Activated T-cell treated with anti-CD3 and anti-CD28 coated beads for 24 hours (primary cell): ENCODE measurements around the gene RNLS.

Experiments
- DNase-seq: peaks from one replicate; pipeline ENCODE4 v3.0.0-alpha.2; 2020; ENCODE audit warnings: low read depth

RNLS gene

DNA sequence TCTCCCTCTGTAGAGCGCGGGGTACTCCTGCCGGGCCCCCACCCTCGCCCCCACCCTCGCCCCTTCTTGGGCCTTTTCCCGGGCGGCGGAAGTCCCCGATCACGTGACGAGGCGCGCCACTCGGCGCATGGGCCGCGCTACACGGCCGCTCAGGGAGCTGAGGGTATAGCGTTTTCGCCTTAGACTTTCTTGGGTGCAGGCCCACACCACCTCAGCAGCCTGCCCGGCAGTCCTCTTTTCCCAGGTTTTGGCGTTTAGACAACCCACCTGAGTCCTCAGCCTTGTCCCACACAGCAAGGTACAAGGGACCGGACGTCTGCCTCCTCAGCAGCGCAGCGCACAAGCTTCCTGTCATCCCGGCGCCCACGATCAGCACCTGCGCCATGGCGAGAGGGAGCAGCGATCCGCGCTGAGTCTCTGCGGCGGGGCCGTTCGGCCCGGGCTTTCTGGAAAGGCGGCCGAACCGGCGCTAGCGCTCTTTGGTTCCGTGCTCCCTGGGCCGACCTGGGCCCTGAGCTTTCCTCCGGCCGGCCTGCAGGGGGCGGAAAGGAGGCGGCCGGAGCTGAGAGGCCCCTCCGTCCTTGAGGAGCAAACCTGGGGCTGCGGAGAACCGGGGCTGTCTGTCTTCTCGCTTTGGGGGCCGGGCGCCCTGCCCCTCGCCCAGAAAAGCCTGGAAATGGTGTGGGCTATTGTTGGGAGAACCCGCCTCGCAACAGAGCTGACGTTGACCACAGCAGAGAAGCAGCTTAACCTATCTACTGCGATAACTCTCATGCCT lies at the start of gene RNLS:
Gene RNLS (minus strand): TSS at position 513 of the 778 bp plus-strand sequence.
- peak; percentile 65 for DNase-seq

DNA sequence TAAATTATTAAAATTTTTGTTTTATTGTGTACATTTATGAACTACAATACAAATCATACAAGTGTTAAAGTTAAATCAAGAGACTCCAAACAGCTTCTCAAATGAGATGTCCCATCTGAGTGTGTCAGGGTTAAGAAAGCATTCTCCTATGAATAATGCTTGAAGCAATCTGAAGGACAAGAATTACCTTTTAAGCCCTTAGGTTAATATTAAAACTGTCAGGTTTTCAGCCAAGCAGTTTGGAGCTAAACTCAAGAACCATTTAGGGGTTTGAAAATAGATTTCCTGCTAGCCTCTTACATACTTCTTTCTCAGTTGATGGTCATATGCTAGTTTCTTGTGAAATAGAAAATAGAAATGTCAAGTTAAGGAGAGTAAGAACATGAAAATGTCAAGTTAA lies 41.7 kb upstream of the RNLS start:
- no peak for DNase-seq

DNA sequence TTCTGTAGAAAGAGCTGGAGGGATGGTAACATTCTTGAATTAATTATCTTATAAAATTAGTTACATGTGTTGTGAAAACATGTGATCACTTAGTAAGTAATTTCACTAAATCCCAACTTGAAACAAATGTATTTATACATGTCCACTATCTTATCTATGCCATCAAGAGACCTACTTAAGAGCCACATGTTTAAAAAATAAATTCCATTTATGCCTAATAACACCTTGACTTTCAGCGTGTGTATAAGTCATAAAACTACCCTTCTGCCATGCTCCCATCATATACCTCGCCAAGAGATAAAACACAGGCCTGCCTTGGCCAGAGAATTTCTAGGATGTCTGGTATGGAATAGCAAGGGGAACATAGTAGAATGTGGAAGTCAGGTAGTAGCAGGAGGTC lies 40.7 kb upstream of the RNLS start:
- no peak for DNase-seq

DNA sequence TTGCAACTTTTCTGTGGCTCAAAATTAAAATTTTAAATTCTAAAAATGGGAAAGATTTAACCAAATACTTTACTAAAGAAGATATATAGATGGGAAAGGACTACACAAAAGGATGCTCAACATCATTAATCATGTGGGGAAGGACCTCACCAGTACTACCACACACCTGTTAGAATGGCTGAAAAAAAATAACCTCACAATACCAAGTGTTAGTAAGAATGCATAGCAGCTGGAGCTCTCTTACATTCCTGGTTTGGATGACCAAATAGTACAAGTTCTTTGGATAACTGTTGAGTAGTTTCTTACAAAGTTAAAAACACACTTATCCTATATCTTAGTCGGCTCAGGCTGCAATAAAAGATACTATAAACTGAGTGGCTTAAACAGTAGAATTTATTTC lies 37.3 kb upstream of the RNLS start:
- no peak for DNase-seq

DNA sequence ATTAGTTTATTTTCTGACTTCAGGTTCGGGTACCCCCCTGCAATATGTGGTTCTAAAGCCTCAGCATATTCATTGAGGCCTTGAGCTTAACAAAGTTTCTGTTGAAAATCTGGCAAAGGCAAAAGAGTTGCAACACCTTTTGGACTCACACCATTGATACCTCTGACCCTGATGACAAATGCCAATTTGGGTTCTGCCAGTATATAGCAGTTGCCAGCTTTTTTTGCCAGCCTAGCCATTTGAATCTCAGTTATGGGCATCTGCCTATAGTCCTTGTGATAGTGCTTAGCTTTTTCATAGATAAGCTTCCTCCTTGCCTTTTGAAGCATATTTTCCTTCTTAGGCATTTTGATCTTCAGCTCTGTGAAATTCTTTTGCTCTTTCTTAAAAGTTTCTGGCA lies 35.4 kb upstream of the RNLS start:
- DNase-seq = no peak

DNA sequence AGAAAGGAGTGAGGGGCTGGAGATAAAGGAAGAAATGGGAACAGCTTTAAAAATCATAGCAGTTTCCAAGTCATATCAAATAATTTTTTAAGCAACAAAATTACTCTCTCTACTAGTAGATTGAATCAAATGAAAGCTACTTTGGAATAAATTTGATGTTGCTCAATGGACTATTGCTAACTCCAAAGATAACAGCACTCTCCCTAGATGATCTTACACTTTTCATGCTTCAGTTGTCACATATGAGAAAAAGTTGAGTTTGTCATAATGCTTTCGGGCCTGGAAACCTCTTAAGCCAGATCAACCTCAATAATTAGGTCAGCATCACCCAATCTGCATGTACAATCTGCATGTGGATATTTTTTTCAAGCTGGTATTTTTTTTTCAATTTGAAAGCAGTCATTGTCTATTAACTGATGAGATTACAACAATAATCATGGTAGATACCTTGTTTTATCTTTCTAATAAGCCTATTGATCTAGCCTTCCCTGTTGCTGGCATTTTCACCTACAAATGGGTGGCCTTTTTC lies 34.7 kb upstream of the RNLS start:
- no peak for DNase-seq

DNA sequence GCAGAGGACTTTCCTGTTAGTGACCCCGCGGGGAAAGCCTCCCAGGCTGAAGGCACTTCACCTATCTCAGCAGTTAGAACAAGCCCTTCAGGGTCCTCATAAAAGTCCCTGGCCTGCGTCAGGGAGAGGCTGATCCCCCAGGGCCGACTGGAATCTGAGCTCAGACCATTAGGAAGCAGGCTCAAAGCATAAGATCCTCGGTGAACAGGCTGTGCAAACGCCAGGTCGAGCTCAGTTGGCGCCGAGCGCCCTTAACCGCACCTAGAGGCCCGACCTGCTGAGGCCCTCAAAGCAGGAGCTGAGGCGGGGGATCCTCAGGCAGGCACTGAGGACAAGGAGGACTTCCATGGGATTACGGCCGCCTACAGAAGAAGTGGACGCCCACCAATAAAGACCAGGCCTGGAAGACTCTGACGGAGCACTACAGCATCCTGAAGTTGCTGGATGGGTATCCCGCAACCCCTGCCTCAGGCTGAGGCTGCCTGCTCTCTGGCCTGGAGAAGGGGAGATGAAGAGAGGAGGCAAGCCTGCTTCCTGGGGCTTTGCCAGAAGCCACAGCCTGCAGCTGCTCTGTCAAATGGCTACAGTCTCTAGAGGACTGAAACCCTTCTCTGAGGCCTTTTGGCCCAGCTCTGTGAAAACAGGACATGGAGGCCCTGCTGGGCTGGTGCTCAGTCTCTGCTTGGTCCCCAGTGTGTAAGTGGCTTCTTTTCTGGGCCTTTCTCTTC lies 33.3 kb upstream of the RNLS start:
- DNase-seq = no peak

DNA sequence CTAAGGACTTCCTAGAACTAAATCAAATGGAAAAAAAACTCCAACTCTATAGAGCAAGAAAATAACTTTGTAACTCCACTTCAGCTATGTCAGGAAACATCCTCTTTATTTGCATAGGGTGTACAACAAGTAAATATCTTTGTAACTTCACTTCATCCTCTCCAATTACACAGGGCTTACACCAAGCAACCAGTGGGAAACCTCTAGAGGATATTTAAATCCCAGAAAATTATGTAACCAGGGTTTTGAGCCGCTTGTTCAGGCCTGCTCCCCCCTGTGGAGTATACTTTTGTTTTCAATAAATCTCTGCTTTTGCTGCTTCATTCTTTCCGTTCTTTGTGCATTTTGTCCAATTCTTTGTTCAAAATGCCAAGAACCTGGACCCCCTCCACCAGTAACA lies 25.7 kb upstream of the RNLS start:
- no peak for DNase-seq

DNA sequence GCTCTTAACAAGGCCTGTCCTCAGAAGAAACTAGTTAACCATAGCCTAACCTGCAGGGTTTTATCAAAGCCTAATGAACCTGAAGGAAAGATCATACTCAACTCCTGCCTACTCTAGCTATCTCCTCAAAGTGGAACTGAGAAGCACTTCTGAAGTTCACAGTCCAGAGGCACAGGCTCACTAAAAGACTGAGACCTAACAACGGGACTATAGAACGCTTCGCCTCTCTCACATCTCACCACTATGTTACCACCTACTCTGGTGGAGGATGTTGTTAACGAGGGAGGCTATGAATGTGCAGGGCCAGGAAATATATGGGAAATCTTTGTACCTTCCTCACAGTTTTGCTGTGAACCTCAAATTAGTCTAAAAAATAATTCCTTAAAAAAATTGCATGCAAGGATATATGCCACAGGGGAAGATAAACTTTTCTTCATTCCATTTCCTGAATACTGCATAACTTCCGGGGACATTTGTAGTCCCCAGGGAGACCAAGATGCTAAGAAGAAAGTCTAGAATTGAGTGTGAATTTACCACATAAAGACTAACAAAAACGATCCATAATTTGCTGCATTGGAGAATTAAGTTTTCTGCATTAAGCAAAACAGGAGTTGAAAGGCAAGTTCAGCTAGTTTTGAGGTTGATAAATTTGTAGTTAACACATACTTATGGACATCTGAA lies 25.1 kb upstream of the RNLS start:
- DNase-seq = no peak

DNA sequence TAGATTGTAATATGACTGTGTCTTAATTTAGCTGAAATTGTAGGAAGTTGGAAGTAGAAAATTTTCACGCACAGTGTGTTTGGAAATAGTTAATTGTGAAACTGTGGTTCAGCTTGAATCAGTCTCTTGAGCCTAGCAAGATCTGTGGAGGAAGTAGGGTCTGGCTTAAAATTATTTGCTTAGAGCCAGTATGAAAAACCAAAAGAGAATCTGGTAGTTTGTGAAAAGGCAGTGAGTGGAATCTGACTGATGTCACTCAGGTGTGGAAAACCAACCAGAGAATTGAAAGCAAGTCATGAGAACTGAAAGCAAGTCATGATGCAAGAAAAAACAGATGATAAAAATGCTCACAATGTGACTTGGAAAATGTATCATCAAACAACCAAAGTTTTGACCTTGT lies 14.9 kb upstream of the RNLS start:
- no peak for DNase-seq

DNA sequence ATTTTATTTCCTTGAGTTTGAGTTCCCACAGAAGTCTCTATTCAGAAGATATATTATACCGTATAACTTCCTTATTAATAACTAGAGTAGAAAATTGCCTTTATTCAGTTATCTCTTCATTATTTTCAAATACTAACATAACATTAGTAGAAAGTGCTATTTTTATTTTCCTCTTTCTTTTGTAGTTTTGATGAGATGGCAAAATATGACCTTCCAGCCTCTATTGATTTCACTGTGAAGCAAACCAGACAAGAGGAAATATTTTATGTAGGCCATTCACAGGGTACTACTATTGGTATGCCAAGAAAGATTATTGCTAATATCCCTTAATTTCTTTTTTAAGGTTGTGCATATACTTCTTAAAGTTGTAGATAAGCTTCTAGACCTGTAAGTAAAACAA lies 11.4 kb upstream of the RNLS start:
- no peak for DNase-seq

DNA sequence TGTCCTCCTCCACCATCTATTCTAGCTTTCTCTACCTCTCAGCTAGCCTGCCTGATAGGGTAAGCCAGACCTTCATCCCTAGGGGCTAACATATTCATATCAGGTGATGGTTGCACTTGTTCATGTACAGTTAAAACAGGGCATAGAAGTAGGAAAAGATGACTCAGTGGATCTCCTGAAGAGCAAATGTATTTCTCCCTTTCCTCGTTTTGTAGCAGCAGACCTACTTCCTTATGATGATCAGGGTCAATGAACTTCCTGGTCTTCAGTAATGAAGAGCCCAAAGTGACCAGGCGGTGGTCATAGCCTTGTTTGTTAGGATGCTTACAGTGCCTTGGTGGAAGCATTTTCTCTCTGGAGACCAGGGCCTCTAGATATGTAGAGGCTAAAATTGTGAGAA lies 9.8 kb upstream of the RNLS start:
- DNase-seq = no peak

DNA sequence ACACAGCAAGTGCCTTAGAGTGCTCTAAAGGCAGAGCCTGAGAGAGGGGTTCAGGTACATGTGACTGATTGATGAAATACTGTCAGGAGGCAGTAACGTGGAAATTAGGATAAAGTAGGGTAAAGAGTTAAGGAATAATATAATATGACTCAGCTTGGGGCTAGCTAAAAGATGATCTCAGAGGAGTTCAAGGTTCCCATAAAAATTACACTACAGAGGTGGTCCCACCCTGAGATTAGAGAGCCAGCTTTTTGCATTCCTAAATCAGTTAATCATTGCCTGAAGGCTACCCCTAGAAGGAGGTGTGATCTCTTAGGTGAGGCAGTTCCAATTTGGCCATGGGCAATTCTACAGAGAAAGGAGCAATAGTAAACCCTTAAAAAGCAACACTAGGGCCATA lies 9.3 kb upstream of the RNLS start:
- DNase-seq = no peak

DNA sequence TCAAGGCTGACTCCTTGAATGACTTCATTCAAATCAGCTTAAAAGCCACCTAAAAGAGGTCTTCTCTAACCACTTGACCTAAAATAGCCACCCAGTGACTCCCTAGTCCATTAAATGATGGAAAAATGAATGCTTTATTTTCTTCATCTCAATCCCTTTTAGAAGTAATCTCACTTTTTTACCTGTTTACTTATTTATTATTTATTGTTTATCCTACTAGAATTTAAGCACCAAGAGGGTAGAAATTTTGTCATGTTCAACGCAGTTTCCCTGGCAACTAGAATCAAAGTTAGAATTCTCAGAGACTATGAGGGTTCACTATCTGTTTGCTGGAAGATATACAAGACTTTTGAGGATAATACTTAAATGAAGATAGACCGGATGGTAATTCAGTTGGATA lies 3.3 kb upstream of the RNLS start, which contains the start of gene LIPJ:
Gene LIPJ (plus strand): TSS at position 301 of the 400 bp plus-strand sequence. CDS start 3,926 bp downstream, outside the sequence.
- no peak for DNase-seq

DNA sequence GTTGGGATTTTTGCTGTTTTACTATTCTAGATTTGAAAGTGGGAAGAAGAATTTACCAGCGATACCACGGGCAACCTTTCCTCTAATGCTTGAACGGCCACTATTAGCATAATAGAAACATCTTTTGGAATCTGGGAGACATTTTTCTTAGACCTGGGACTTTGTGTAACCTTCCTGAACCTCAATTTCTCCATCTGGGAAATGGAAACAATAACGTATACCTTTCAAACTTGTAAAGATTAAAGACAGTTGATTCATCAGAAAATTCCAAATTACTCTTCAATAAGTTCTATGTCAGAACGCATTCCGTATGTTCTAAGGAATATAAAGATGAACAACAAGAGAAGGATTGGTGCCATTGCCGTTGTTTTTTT lies 453 bp upstream of the RNLS start:
- DNase-seq = no peak

DNA sequence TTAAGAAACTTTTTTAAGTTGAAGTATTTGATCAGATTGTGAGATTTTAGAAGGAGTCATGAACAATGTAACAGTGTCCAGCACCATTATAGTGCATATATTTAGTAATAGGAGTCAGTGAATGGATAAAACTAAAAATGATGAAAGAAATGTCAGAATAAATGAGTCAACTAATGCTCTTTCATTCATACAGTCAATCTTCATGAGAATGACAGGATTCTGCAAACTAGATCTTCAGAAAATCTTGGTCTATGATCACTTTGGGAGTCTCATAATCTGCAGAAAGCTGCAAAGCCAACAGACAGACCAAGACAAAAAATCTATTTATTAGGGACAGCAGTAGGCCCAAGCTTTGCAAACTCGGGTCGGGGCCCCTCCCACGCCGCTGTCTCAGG lies 710 bp downstream of the RNLS start:
- DNase-seq = no peak

DNA sequence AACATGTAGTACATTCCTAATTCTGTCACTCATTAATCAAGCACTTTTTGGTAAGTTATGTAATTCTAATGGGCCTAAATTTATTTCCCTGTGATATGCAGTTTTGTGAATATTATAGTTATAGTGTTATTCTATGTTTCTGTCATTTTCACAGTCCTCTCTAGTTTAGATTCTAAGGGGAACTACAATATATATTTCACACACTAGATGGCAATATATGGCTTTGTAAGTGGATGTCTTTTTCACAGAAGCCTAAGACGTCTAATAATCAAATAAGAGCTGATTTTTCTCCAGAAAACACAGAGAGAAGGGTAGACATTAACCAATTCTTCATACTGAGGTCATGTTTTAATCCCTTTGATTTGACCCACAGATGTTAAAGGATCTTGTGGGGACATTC lies 18.0 kb downstream of the RNLS start:
- DNase-seq = no peak

DNA sequence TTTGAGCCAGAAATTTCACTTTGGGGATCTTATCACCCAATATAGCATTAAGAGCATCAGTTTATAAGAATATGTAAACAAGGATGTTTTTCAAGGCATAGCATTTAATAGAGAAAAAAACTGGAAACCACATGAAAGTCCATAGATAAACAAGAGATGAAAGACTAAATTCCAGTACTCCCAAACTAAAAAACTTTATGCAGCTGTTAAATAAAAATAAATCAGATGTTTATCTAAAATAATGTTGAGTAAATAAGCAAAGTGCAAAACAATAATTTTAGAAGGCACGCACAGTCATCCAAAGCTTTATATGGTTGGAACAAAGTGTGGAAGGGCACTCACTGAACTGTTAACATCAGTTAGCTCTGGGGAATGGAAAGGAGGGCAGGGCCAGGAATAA lies 21.0 kb downstream of the RNLS start:
- no peak for DNase-seq

DNA sequence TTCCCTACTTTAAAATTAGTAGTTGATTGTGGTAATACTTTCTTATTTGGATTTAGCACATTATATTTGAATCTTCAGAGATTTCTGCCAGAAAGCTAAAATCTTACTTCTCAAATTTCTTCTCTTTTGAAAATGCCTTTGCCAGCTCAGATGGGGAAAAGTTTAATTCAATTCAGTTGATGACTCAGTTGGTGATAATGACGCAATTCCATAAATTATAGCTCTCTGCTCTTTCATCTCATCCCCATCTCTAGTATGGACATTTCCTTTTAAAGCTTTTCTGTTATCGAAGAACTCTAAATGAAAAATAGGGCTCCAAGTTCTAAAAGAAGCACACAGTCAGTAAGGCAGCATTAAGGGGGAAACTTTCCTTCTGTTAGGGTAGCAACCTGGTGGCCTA lies 25.5 kb downstream of the RNLS start:
- no peak for DNase-seq

DNA sequence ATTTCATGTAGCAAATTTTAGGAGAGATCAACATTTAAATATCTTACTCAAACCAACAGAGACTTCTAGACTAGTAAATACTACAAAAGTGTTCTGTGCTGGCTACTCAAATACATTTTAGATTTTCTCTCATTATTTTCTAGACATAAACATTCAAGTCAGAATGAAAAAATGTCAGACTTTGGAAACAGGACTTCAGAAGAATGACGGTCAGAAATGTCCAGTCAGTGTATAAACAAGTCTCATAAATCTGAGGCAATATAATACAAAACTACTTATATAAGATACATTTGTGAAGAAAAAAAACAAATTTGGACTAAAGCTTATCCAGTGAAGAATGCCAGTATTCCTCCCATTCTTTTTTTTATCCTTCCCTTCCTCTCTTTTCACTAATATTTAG lies 25.9 kb downstream of the RNLS start:
- no peak for DNase-seq

DNA sequence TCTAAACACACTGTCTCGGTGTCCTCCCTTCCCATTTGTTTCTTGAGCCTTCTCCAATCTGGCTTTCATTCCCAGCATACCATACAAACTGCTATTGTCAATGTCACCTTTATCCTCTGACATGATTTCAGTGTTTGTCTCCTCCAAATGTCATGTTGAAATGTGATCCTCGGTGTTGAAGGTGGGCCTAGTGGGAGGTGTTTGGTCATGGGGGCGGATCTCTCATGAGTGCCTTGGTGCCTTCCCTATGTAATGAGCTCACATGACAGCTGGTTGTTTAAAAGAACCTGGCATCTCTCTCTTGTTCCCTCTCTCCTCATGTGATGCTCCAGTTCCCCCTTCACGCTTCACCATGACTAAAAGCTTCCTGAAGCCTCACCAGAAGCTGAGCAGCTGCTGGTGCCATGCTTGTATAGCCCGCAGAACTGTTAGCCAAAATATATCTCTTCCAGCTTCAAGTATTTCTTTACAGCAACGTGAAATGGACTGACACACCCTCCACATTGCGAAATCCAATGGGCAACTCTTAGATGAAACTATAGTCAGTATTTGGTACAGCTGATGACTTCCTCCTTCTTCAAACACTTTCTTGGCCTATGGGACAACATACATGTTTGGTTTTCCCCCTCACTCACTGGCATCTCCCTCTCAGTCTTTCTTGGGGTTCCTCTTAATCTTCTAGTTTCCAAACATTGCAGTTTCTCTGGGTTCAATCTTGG lies 27.8 kb downstream of the RNLS start:
- no peak for DNase-seq

DNA sequence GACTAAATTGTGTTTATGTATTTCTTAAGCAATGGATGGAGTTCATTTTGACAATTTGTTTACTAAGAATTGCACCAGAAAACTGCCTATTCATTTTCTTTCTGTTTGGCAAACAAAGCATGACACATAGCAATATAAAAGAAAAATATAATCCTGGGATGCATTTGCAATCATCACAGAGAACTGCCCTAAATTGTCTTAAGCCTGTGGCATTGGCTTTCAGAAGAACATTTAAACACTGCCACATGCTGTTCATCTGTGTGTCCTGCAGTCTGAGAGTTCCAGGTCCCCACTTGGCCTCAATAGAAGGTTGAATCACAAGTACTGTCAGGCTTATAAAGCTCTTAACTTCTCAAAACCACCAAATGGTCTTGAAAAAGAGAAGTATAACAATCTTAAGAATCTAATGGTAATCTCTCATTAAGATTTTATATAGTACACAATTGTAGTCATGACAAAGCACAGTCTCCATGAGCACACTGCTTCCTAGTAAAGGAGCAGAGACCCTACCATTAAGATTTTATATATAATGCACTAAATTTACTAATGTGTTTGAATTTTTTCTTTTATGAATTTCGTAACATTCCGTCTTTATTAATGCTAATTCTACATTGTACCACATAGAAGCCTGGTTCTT lies 29.9 kb downstream of the RNLS start:
- peak; percentile 7 for DNase-seq
